ENCODE measurements around the gene TSPAN15. TPM values are rescaled to one million over a fixed set of nuclear protein-coding genes. Genes with fewer than 3 reads are reported as not detected.

The TSPAN15 gene
- total RNA-seq, 1 experiment from 2014 or later, result 7.7 TPM

DNA sequence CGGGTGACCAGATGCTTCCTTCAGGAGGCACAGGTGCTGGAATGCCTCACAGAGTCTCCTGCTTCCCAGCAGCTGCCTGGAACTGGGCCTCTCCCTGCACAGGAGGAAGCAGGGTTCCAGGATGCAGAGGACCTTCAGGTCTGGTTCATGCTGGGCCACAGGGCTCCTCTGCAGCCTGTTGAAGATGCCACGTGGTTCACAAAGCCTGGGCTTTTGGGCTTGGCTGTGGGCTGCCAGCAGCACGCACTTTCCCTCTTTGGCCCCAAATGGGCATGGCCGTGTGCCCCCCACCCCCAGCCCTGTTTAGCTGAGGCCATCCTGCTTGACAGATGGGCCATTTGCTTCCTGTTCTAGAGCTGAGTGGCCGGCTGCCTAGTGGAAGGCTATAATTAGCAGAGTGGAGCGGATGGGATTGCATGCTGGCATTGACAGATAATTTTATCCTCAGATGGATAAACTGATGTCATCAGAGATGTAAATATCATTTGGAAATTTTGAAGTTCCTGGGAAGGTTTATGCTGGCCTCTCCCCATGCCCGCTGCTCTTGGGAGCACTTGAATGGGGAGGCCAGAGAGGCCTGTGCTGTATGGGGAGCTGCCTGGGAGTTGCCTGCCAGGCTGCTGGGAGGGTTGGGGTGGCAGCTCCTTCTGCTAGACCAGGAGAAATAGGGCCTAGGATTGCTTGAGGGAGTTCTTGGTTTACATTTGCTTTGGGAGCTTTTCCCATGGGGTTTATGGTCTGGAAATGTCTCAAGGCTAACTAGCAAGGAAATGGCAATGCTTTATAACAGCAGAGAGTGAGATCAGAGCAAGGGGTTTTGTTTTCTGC is 28.2 kb downstream of the TSPAN15 start:
- Mint-ChIP-seq H3K27me3 (ENCODE audit: low read depth) (peaks cover 2% of the 10 kb centered on the region; the same call in 1 of the 2 replicates), H3K36me3 (ENCODE audit: insufficient read depth in 1 of 3, low read depth in 3 of 3) (peaks cover 0 to 1% (median 0%) of the 10 kb centered on the region in 3 experiments; a peak in 1 of 7 replicates), H3K9me3 (no peaks in the 10 kb centered on the region), H3K4me1 (peaks cover 8 to 9% of the 10 kb centered on the region in 2 experiments), H3K4me3 (no peak overlapping the region), H3K27ac (peak overlapping the region in 1 of 3 experiments; percentile 17; a peak in 1 of 7 replicates)
- H2BK5ac ChIP-seq (ENCODE audit: insufficient read length, low read length), result no peak overlapping the region
- no peak overlapping the region for H2BK15ac ChIP-seq (ENCODE audit: low read depth, low read length)
- no peak overlapping the region for H4K5ac ChIP-seq (ENCODE audit: insufficient read length, low read depth, low read length)
- no peak overlapping the region for H3K23ac ChIP-seq (ENCODE audit: insufficient read length, low read depth, low read length)
- no peaks in the 10 kb centered on the region for H4K20me1 ChIP-seq (ENCODE audit: control insufficient read depth, insufficient read depth, insufficient read length)
- no peaks in the 10 kb centered on the region for H3K27me3 ChIP-seq (ENCODE audit: insufficient read depth, low read length)
- H2BK20ac ChIP-seq (ENCODE audit: low read depth, low read length, poor library complexity, severe bottlenecking), result no peak overlapping the region
- H3K4me2 ChIP-seq (ENCODE audit: insufficient read depth, insufficient read length, low read length), result no peak overlapping the region
- no peaks in the 10 kb centered on the region for H3K79me2 ChIP-seq (ENCODE audit: insufficient read depth, low read length)
- no peak overlapping the region for H3K9ac ChIP-seq (ENCODE audit: extremely low read depth, insufficient read length, low read length)
- no peaks in the 10 kb centered on the region for H3K79me1 ChIP-seq (ENCODE audit: insufficient read depth, low read depth, low read length, poor library complexity, severe bottlenecking)
- no peak overlapping the region for H3K27ac ChIP-seq (ENCODE audit: insufficient read length, low read depth, low read length)
- no peak overlapping the region for H3T11ph ChIP-seq (ENCODE audit: low read length)
- no peak overlapping the region for H2AK5ac ChIP-seq (ENCODE audit: insufficient read length, low read length)
- H3K14ac ChIP-seq (ENCODE audit: insufficient read depth, low read length), result no peak overlapping the region; the same call in 1 of the 2 replicates
- H3K4me1 ChIP-seq (ENCODE audit: insufficient read depth, low read length), result no peaks in the 10 kb centered on the region; the same call in 1 of the 2 replicates
- no peak overlapping the region for H3K4ac ChIP-seq (ENCODE audit: low read depth, low read length)
- H3K18ac ChIP-seq (ENCODE audit: insufficient read length, low read depth, low read length), result no peak overlapping the region
- H4K91ac ChIP-seq (ENCODE audit: insufficient read length, low read depth, low read length), result no peak overlapping the region
- H4K8ac ChIP-seq (replicated peaks; ENCODE audit: insufficient read length, low read depth, low read length), result no peak overlapping the region
- H3K56ac ChIP-seq (ENCODE audit: insufficient read length, low read depth, low read length), result no peak overlapping the region
- H2AFZ ChIP-seq (ENCODE audit: low read length), result no peak overlapping the region
- H3K23me2 ChIP-seq (ENCODE audit: insufficient read length, low read depth, low read length, poor library complexity, severe bottlenecking), result no peaks in the 10 kb centered on the region
- TF ChIP-seq, protein P1, sequence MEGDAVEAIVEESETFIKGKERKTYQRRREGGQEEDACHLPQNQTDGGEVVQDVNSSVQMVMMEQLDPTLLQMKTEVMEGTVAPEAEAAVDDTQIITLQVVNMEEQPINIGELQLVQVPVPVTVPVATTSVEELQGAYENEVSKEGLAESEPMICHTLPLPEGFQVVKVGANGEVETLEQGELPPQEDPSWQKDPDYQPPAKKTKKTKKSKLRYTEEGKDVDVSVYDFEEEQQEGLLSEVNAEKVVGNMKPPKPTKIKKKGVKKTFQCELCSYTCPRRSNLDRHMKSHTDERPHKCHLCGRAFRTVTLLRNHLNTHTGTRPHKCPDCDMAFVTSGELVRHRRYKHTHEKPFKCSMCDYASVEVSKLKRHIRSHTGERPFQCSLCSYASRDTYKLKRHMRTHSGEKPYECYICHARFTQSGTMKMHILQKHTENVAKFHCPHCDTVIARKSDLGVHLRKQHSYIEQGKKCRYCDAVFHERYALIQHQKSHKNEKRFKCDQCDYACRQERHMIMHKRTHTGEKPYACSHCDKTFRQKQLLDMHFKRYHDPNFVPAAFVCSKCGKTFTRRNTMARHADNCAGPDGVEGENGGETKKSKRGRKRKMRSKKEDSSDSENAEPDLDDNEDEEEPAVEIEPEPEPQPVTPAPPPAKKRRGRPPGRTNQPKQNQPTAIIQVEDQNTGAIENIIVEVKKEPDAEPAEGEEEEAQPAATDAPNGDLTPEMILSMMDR (conservative IDR thresholded peaks at IDR 0.05), result no peak
- H2BK12ac ChIP-seq (ENCODE audit: insufficient read length, low read depth, low read length), result no peak overlapping the region
- H3K9me3 ChIP-seq (ENCODE audit: control insufficient read depth, low read depth, low read length), result no peaks in the 10 kb centered on the region
- H2BK120ac ChIP-seq (ENCODE audit: low read depth, low read length, poor library complexity, severe bottlenecking), result no peak overlapping the region
- no peak for DNase-seq
- WGBS (ENCODE audit: extremely low coverage, insufficient read length, low lambda C conversion rate), result no CpG with 5 or more reads among the region's 7 CpGs

Data from H9 (cell line).